ENCODE results near the gene UBE4A. TPM values are rescaled to one million over a fixed set of nuclear protein-coding genes. Genes with fewer than 3 reads are reported as not detected.

The UBE4A gene
- total and polyA plus RNA-seq, 12 donors, result 16.1 to 52.8 (median 35.6) TPM

- intact Hi-C loops (cut with DNase I), result no loop called here
- H3K27me3 ChIP-seq, result no peaks in the 10 kb centered on the region
- 81 to 100% (median 90%) methylated on average over 3 of the region's 3 CpGs for WGBS, 4 donors
- no peak for TF ChIP-seq POLR2A (IDR thresholded peaks at IDR 0.05)
- TF ChIP-seq, protein P1, sequence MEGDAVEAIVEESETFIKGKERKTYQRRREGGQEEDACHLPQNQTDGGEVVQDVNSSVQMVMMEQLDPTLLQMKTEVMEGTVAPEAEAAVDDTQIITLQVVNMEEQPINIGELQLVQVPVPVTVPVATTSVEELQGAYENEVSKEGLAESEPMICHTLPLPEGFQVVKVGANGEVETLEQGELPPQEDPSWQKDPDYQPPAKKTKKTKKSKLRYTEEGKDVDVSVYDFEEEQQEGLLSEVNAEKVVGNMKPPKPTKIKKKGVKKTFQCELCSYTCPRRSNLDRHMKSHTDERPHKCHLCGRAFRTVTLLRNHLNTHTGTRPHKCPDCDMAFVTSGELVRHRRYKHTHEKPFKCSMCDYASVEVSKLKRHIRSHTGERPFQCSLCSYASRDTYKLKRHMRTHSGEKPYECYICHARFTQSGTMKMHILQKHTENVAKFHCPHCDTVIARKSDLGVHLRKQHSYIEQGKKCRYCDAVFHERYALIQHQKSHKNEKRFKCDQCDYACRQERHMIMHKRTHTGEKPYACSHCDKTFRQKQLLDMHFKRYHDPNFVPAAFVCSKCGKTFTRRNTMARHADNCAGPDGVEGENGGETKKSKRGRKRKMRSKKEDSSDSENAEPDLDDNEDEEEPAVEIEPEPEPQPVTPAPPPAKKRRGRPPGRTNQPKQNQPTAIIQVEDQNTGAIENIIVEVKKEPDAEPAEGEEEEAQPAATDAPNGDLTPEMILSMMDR (IDR thresholded peaks at IDR 0.05), result no peak
- H3K4me3 ChIP-seq, result no peak overlapping the region
- no peaks in the 10 kb centered on the region for H3K36me3 ChIP-seq (replicated peaks in 1 of 2)
- no peak overlapping the region for H3K27ac ChIP-seq
- DNase-seq, result no peak
- no peaks in the 10 kb centered on the region for H3K4me1 ChIP-seq (replicated peaks in 1 of 2)
- H3K9me3 ChIP-seq (replicated peaks in 1 of 3), result no peaks in the 10 kb centered on the region
Observed at GRCh38 chr11:118341261-118341660, 18.1 kb upstream of the UBE4A start.

DNA sequence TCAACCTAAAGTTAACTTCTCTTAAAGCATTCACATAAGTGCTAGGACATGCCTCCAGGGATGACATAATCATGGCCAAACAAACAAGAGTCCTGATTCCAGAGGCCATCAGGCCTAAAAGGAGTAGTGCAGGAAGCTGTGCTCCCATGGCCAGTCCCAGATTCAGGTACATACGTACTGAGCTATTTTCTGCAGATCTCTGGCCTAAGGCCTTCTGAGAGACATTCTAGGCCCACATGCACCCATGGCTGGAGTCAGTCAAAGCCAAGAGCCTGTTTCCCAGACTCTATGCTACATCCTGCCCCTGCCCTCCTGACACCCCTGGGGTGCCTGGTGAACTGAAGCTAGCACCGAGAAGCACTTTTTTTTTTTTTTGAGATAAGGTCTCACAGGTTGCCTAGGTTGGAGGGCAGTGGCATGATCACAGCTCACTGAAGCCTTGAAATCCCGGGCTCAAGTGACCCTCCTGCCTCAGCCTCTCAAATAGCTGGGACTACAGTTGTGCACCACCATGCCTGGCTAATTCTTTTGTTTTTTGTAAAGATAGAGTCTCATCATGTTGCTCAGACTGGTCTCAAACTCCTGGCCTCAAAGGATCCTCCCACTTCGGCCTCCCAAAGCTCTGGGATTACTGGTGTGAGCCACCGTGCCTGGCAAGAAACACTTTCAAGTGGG lies 17.4 kb upstream of the UBE4A start:
- intact Hi-C loops (cut with DNase I), result no loop called here
- TF ChIP-seq POLR2A (IDR thresholded peaks at IDR 0.05), result no peak
- TF ChIP-seq, protein P1 (IDR thresholded peaks at IDR 0.05), result no peak
- no peak for DNase-seq
- H3K4me1 ChIP-seq (replicated peaks in 1 of 2), result no peaks in the 10 kb centered on the region
- H3K27me3 ChIP-seq, result no peaks in the 10 kb centered on the region
- H3K9me3 ChIP-seq (replicated peaks in 1 of 3), result no peaks in the 10 kb centered on the region
- H3K4me3 ChIP-seq, result no peak overlapping the region
- H3K27ac ChIP-seq, result no peak overlapping the region
- no peaks in the 10 kb centered on the region for H3K36me3 ChIP-seq (replicated peaks in 1 of 2)
- 75 to 82% (median 76%) methylated on average over 4 to 5 of the region's 5 CpGs for WGBS, 4 donors

DNA sequence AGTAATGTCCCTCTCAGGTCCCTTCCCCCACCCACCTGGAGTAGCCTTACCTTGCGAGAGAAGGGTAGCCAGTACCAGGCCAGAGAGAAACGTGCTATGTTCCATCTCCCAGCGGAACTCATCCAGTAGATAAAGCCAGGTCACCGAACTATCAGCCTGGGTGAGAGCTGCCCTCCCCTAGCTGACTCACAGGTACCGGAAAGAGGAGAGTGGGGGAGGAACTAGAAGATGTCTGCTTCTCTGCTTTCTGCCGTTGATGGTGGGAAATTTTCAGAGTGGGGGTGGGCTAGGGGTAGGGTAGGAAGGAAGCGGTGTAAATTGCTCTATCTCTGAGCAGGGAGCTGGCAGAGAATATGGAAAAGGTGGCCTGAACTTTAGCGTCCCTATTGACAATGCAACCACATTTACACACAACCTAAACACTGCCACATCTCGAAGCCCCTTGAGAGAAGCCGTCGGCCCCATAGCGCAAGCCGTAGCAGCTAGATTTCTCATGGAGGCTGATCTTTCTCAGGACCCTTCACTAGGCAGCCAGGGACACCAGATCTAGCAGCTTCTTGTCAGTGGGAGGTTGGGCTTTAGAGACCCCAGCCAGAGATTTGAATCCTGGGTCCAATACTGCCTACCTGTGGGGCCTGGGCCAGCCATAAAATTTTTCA lies 16.8 kb upstream of the UBE4A start, which contains the start of gene CD3D:
Gene CD3D, minus strand, starts transcription at position 203 of the 659 bp plus-strand sequence. Its CDS starts 98 bp downstream, at position 105.
- intact Hi-C loops (cut with DNase I), result no loop called here
- DNase-seq, result no peak
- no peaks in the 10 kb centered on the region for H3K9me3 ChIP-seq (replicated peaks in 1 of 3)
- H3K4me3 ChIP-seq, result no peak within 1 kb of the TSS
- no peak within 1 kb of the TSS for H3K27ac ChIP-seq
- H3K4me1 ChIP-seq (replicated peaks in 1 of 2), result no peaks in the 10 kb centered on the region
- H3K36me3 ChIP-seq (replicated peaks in 1 of 2), result no peaks in the 10 kb centered on the region
- peaks cover 5% of the 10 kb centered on the region for H3K27me3 ChIP-seq
- TF ChIP-seq, protein P1 (IDR thresholded peaks at IDR 0.05), result no peak
- no peak for TF ChIP-seq POLR2A (IDR thresholded peaks at IDR 0.05)
- WGBS, 4 donors, result 73 to 74% (median 74%) methylated on average over 13 of the region's 13 CpGs

- Histone ChIP-seq H3K4me1 (replicated peaks in 1 of 2) (no peaks in the 10 kb centered on the region), H3K27ac (no peak overlapping the region), H3K36me3 (replicated peaks in 1 of 2) (no peaks in the 10 kb centered on the region), H3K4me3 (no peak overlapping the region), H3K9me3 (replicated peaks in 1 of 3) (no peaks in the 10 kb centered on the region), H3K27me3 (peaks cover 5% of the 10 kb centered on the region)
- TF ChIP-seq, protein P1 (IDR thresholded peaks at IDR 0.05), result no peak
- no peak for TF ChIP-seq POLR2A (IDR thresholded peaks at IDR 0.05)
- intact Hi-C loops (cut with DNase I), result no loop called here
- no peak for DNase-seq
- 51 to 73% (median 69%) methylated on average over 9 of the region's 9 CpGs for WGBS, 4 donors
Observed at GRCh38 chr11:118343248-118343647, 16.2 kb upstream of the UBE4A start.

All from adrenal gland (tissue), 12 donors.